Hematopoietic multipotent progenitor cell treated with erythropoietin and hydrocortisone succinate and interleukin-3 and kit ligand, for 8 days (in vitro differentiated cells): ENCODE measurements around the gene TLNRD1.
A peak's percentile ranks its signal among the peaks of the same experiment; 100 is the strongest.

Experiments
- DNase-seq: peaks from one replicate; pipeline ENCODE4 v3.0.0-alpha.2; 2015

Gene TLNRD1

DNA sequence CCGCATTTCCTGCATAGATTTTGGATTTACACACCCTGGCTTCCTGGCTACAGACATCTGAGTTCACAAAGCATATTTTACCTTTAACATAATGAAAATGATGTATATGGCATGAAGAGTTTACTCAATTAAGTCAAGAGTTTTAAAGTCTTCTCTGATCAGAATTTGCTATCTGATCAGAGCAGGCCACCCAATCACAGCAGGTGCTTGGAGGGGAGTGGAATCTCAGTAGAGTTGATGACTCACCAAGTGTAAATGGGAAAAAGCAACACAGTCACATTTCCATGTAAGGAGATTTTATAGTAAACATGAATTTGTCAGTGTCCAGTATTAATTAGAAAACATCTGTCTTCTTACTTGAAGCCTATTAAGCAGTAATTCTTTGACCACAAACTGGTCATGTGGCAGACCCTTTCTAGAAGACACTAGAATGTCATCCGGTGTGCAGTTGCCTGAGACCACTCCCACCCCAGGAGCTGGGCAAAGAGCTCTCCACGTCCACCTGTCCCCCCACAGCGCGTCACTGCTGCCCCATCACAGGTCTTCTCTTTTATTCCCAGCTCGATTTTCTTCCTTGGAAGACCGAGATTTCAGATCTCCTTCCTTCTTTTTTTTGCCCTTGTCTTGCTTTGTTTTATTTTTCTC lies 21.9 kb upstream of the TLNRD1 start:
- DNase-seq, result no peak

DNA sequence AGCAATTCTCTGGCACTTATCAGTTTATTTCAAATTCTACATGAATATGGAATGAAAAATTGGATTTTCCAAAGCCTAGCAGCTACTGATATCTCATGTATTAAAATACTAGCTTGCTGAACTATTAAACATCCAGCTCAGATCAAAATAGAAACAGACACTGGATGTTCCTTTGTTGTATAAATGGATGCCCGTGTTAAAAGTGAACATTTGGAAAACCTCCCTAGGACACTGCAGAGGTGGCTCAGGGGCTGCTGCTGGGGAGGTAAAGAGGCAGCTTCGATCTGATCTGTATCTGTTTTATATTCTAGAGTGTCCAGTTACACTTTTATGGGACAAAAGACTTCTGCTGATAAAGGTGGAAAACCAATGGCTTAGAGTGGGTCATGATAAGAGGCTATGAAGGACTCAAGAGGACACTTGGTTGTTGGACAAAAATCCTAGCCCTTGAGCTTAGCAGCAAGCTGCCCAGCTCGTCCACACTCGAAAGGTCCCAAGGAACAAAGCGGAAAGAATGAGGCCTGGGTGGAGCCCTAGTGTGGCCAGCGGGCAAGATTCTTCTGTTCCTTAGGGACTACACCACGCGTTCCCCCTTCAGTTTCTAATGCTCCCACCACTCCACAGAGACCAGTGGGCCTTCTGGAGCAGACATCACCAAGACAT lies 21.1 kb upstream of the TLNRD1 start:
- no peak for DNase-seq

- DNase-seq, result no peak
Observed at GRCh38 chr15:80982205-80982604, 18.5 kb upstream of the TLNRD1 start.

DNA sequence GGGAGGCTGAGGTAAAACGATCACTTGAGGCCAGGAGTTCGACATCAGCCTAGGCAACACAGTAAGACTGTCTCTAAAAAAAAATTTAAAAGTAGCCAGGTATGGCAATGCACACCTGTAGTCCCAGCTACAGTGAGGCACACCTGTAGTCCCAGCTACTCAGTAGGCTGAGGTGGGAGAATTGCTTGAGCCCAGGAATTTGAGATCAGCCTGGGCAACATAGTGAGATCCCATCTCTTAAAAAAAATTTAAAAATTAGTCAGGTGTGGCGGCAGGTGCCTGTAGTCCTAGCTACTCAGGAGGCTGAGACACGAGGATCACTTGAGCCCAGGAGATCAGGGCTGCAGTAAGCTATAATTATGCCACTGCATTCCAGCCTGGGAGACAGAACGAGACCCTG lies 17.9 kb upstream of the TLNRD1 start:
- DNase-seq, result no peak

- DNase-seq, result no peak
Observed at GRCh38 chr15:80984856-80985255, 15.9 kb upstream of the TLNRD1 start.

- DNase-seq, result peak; percentile 47
Observed at GRCh38 chr15:80985981-80986380, 14.7 kb upstream of the TLNRD1 start.

DNA sequence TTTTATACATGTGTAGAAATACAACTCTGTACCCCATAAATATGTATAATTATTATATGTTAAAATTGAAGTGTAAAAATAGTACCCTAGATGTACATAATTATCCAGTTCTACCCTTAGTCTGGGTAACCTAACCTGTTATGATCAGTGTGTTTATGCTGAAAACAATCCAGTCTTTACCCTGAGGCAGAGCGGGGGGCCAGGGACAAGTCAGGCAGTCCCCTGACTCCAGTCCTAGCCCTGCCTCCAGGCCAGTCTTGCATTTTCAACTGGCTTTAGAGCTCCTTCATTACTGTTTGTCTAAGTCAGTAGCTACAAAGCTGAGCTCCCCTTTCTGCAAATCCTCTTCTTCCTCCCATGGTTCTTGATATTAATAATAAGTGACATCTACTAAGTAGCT lies 14.2 kb upstream of the TLNRD1 start:
- DNase-seq, result no peak

DNA sequence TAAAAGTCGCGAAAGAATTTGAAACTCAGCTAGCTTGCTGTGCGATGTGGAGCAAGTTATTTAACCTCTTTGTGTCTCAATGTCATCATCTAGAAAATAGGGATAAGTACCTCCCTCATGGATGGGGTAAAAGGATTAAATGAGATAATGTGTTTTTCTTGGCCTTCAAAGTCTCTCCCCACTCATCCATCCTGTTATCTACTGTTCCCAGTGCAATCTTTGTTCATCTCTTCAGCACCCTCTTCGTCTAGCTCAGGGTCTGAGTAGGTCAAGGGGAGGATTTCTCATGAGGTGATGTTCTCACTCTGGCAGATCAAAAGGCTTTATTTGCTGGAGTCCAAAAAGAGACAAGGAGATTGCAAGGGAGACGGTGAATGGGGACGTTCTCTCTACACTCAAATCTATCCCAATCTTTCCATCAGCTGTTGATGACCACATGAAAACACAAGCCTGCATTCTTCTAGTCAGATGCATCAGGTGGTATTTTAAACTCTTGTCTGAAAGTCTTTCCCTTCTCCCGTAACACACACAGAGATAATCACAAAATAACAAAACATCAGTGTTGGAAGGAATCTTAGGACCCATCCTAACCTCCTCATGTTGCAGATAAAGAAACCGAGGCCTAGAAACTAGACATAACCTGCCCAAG lies 12.5 kb upstream of the TLNRD1 start:
- no peak for DNase-seq

DNA sequence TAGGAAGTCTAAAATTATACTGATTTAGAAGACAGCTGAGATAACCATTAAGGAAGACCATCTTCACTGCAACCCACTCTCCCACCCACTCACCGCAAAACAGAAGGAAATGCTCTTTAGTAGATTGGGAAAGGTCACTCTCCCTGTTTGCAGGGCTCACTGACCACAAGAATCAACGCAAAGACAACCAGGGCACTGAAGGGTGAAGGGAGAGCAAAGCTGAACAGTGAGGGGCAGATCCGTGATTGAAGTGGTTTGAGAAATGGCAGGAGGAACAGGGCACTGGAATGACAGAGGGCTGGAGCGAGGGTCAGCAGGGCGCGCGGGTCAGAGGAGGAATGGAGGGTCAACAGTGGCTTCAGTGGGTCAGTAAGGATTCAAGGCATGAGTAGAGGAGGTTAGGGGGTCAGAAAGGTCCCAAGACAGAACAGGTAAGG lies 11.6 kb upstream of the TLNRD1 start:
- no peak for DNase-seq

DNA sequence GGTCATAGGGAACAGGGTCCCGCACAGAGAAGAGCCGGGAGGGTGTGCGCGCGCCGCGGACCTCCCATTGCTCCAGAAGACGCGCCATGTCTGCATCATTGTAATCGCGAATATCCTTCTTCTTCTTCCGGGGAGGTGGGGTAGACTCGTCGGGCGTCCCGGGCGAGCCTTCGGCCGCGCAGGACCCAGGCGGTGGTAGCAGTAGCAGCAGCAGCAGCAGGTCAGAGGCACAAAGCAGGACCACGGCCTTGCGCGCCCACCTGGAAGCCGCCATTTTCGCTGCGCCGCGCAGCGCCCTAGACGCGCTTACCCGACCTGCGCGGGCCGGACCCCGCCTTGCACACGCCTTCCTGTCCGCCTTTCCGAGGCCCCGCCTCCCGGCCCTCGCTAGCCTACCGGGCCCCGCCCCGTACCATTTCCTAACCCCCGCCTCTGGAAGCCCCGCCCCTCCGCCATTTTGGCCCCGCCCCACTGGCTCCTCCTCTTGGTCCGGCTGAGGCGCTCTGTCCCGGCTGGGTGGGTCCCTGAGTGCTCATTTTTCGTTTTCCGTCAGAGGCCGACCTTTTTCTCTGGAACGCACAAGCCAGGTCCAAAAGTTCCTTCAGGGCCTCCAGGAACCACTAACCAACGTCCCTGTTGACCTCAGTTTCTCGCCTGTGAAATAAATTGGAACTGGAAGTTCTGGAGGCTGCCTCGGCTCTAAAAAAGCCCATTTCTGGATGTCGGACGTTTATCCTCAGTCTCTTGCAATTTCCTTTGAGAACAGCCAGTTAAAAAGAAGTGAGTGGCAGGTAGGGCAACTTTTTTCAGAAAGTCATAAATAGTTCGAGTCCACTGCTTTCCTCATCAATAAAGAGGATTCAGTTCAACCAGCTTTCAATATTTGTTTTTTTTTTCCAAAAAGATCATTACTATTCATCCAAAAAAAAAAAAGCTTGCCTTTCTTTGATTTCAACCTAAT lies 10.9 kb upstream of the TLNRD1 start, which contains the start of gene MESD:
TSS of gene MESD (minus strand) at position 302 of the 961 bp plus-strand sequence. CDS start at position 274, 28 bp downstream.
- DNase-seq, result peak; percentile 93

GRCh38 chr15:80990955-80991354 lies 9.8 kb upstream of the TLNRD1 start:
- DNase-seq, result no peak

DNA sequence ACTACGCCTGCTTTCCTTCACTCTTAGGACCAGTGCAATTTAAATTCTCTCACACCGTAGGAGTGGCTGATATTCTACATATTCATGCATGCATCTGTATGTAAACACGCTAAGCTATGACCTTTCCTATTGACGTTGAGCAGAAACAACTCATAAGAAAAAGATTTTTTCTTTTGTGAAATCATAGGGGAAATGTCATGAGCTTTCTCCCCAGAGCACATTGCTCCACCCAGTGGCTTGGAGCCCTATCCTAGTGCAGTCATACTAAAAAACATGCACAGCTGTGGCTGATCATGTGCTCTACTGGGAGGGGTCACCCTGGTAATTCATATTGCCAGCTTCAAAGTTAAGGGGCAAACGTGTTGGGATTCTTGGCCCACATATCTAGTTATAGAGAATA lies 9.3 kb upstream of the TLNRD1 start:
- peak; percentile 64 for DNase-seq

DNA sequence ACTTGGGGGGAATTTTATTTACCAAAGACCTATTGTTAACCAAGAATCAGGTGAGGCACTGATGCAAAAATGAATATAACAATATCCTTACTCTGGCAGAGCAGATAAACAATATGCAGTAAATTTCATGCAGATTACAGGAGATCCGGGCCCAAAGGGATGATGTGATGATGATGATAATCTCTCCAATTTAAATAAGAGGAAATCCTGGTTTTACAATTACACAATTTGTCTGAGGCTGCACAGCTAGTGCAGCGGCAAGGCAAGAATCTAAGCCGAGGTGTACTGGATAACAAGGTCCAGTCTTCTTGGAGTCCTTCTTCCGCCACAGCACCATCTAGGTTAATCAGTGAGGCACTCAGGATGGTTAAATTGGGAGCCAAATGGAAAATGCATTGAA lies 8.7 kb upstream of the TLNRD1 start:
- no peak for DNase-seq

DNA sequence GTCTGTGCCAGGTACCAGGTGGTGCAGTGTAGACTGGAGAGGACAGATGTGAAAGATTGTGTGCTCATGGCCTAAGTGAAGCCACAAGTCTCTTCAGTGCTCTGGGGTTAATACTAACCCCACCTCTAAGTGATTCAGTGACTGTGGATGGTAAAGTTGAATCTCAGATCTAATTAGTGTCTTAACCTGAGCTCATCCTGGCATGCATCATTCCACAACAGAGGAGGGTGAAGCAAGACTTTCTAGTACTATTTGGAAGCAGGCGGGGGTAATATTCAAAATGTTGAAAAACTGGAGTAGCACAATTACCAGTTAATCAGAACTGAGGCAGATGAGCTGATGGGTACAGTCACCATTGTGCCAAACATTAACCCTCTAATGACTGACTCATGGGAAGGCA lies 8.3 kb upstream of the TLNRD1 start:
- no peak for DNase-seq

GRCh38 chr15:80996247-80996646 lies 4.5 kb upstream of the TLNRD1 start:
- no peak for DNase-seq

DNA sequence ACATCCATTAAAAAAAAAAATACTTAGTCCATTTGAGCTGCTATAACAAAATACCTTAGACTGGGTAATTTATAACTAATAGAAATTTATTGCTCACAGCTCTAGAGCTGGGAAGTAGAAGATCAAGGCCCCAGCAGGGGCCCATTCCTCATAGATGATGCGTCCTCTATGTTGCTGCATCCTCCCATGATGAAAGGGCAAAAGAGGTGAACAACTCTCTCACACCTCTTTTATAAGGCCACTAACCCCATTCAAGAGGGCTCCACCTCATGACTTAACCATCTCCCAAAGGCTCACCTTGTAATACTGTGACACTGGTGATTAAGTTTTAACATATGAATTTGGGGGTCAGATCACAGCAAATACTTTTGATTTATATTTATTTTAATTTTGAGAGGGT lies 3.0 kb upstream of the TLNRD1 start:
- DNase-seq, result no peak

- no peak for DNase-seq
Observed at GRCh38 chr15:80998251-80998650, 2.5 kb upstream of the TLNRD1 start.

DNA sequence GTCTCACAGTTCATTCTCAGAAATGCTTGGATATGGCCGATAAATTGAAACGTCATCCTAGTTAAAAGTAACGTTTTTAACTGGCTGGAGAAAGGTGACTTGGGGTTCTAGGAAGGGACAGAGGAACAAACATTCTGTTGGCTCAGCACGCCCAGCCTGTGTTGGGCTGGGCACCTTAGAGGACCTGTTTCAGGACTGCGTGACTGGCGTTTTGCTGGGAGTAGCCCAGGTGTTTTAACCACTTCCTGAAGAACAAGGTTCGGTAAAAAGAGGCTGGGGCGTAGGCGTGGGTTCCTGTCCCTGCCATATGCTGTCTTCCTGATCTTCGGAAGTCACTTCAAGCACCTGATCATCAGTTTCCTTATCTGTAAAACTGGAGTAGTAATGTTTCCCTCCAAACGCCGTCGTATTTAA lies 1.1 kb upstream of the TLNRD1 start:
- DNase-seq, result peak; percentile 14

DNA sequence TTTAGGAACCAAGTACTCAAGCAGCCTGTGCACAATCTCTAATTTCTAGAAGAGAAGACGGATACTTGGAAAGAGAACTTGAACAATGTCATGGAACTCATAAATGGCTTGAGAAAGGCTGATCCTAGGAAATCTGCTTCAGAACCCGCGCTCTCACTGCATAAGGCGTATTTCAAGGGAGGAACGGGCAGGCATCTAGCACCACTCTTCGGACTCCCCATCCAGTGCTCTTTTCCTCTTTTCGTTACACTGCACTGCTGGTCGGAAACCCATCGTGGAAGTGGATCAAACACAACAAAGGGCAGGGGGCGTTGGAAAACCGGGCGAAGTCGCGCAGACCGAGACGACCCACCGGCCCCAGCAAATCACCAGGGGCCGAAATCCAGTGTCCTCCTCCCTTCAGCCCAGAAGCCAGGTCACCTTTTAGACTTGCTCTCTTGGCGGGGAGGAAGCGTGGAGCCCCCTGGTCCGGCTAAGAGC lies 539 bp upstream of the TLNRD1 start:
- DNase-seq, result no peak

DNA sequence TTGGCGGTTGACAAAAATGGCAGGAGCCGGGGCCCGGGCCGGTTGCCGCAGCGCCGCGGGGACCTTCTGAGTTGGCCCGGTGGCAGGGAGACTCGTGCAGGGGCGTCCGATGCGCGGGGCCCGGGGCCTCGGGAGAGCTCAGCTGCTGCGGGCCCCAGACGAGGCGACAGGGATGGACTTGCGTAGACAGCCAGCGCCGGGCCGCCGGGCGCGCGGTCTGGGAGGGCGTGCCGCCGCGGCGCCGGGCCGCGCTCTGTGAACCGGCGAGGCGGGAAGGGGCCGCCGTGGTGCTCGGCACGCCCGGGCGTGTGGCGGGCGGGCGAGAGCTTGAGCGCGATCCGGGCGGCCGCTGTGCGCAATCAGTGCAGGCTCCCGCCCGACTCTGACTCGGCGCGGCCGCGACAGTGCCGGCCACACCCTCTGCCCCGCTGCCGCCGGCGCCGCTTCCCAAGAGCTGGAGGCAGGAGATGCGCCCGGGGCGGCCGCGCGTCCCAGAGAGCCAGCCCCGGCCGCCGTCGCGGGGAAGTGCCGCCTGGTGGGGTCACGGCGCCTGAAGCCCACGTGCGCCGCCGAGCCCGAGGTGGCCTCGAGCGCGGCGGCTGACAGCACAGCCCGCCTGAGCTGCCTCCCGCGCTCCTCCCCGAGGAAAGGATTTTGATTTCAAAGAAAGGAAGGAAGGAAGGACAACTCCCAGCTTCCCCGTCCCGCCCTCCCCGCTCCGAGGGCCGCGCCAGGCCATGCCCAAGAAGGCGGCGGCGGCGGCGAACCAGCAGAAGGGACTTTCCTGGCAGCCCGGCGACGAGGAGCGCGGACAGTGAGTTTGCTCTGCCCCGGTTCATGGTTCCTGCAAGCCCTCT lies 657 bp downstream of the TLNRD1 start:
- DNase-seq, result no peak

- no peak for DNase-seq
Observed at GRCh38 chr15:81002009-81002330, 1.2 kb downstream of the TLNRD1 start.
